Measurements from ENCODE around the gene CEACAM16. TPM values are rescaled to one million over a fixed set of nuclear protein-coding genes. Genes with fewer than 3 reads are reported as not detected.

Gene CEACAM16
- total and polyA plus RNA-seq, 4 donors, result 0.36 TPM; not detected in 3

- Histone ChIP-seq H3K27ac (ENCODE audit: low read depth in 1 of 2, low read length in 2 of 2) (no peak overlapping the region), H3K9me3 (ENCODE audit: control insufficient read depth, low read length) (no peaks in the 10 kb centered on the region), H3K27me3 (ENCODE audit: control insufficient read depth in 1 of 2, insufficient read depth in 2 of 2, low read length in 1 of 2) (no peaks in the 10 kb centered on the region), H3K4me1 (ENCODE audit: control insufficient read depth in 1 of 2, insufficient read depth in 2 of 2, low read length in 2 of 2) (no peaks in the 10 kb centered on the region), H3K4me3 (ENCODE audit: low read length in 2 of 2) (no peak overlapping the region), H3K36me3 (ENCODE audit: control insufficient read depth in 1 of 2, insufficient read depth in 2 of 2, low read length in 1 of 2) (no peaks in the 10 kb centered on the region)
- ATAC-seq (ENCODE audit: low FRiP score), result peak; percentile 91
- peak; percentile 88 to 92 for DNase-seq
- intact Hi-C loops (cut with DNase I), result loop anchor here (1.0 to 5.0 kb wide), 7 partner anchors 17 to 118 kb away; no protein-coding TSS in a partner anchor
- 12 to 13% methylated on average over 7 of the region's 7 CpGs for WGBS, 2 donors
Measured at GRCh38 chr19:44723952-44724319, 25.0 kb downstream of the CEACAM16 start.

DNA sequence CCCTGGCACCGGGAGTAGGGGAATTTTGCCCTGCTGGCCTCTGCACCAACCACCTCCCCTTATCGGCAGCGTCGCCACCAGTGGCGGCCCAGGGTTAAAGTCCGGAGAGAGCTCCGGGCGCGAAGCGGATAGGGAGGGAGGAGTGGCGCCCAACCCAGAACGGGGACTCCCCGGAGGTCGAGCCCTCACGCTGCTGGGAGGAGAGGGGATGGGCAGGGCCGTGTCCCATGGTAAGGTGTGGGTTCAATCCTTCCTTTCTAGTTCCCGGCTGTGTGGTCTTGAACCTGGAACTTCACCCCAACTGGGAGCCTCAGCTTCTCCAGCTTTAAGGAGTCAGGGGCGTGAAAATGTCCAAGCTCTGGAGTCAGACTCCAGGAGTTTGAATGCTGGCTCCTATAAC, 26.3 kb downstream of the CEACAM16 start:
- H3K27me3 ChIP-seq (ENCODE audit: control insufficient read depth in 1 of 2, insufficient read depth in 2 of 2, low read length in 1 of 2), result no peaks in the 10 kb centered on the region
- H3K9me3 ChIP-seq (ENCODE audit: control insufficient read depth, low read length), result no peaks in the 10 kb centered on the region
- H3K4me3 ChIP-seq (ENCODE audit: low read length in 2 of 2), result no peak overlapping the region
- no peaks in the 10 kb centered on the region for H3K36me3 ChIP-seq (ENCODE audit: control insufficient read depth in 1 of 2, insufficient read depth in 2 of 2, low read length in 1 of 2)
- 16 to 18% methylated on average over 18 of the region's 18 CpGs for WGBS, 2 donors
- DNase-seq (no peak), ATAC-seq (ENCODE audit: low FRiP score) (peak; percentile 20)
- H3K27ac ChIP-seq (ENCODE audit: low read depth in 1 of 2, low read length in 2 of 2), result no peak overlapping the region
- H3K4me1 ChIP-seq (ENCODE audit: control insufficient read depth in 1 of 2, insufficient read depth in 2 of 2, low read length in 2 of 2), result no peaks in the 10 kb centered on the region
- intact Hi-C loops (cut with DNase I), result loop anchor here (2.0 kb wide), 3 partner anchors 16 to 46 kb away; no protein-coding TSS in a partner anchor

DNA sequence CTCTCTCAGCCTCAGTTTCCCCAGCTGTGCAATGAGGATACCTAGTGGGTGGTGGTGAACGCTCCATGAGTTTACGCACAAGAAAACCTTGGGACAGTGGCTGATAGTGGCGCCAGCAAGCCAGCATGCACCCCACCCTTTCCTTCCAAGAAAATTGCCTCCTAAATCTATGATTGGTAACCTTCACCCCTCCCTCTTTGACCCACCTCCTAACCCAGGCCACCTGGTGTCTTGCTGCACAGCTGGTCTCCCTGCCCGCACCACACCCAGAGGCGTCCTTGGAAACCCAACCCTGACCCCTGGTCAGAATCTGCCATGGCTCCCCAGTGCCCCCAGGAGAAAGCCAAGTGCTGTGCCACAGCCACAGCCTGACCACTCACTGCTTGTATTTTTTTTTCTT, 26.7 kb downstream of the CEACAM16 start:
- H3K36me3 ChIP-seq (ENCODE audit: control insufficient read depth in 1 of 2, insufficient read depth in 2 of 2, low read length in 1 of 2), result no peaks in the 10 kb centered on the region
- no peak for DNase-seq
- no peak overlapping the region for H3K4me3 ChIP-seq (ENCODE audit: low read length in 2 of 2)
- H3K4me1 ChIP-seq (ENCODE audit: control insufficient read depth in 1 of 2, insufficient read depth in 2 of 2, low read length in 2 of 2), result no peaks in the 10 kb centered on the region
- H3K27me3 ChIP-seq (ENCODE audit: control insufficient read depth in 1 of 2, insufficient read depth in 2 of 2, low read length in 1 of 2), result no peaks in the 10 kb centered on the region
- ATAC-seq (ENCODE audit: low FRiP score), result no peak
- WGBS, 2 donors, result 92 to 93% methylated on average over 5 of the region's 5 CpGs
- intact Hi-C loops (cut with DNase I), result loop anchor here (2.0 kb wide), 3 partner anchors 15 to 45 kb away; no protein-coding TSS in a partner anchor
- H3K9me3 ChIP-seq (ENCODE audit: control insufficient read depth, low read length), result no peaks in the 10 kb centered on the region
- no peak overlapping the region for H3K27ac ChIP-seq (ENCODE audit: low read depth in 1 of 2, low read length in 2 of 2)

DNA sequence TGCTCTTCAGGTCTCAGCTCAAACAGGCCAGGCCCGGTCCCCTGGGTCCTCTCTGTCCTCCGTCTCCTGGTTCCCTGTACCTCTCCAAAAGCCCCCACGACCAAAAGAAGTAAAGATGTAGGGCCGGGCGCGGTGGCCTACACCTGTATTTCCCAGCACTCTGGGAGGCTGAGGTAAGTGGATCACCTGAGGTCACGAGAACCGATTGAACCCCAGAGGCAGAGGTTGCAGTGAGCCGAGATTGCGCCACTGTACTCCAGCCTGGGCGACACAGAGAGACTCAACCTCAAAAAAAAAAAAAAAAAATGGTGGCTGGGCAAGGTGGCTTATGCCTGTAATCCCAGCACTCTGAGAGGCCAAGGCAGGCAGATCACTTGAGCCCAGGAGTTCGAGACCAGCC, 27.5 kb downstream of the CEACAM16 start:
- Histone ChIP-seq H3K36me3 (ENCODE audit: control insufficient read depth in 1 of 2, insufficient read depth in 2 of 2, low read length in 1 of 2) (no peaks in the 10 kb centered on the region), H3K27ac (ENCODE audit: low read depth in 1 of 2, low read length in 2 of 2) (no peak overlapping the region), H3K9me3 (ENCODE audit: control insufficient read depth, low read length) (no peaks in the 10 kb centered on the region), H3K27me3 (ENCODE audit: control insufficient read depth in 1 of 2, insufficient read depth in 2 of 2, low read length in 1 of 2) (no peaks in the 10 kb centered on the region), H3K4me3 (ENCODE audit: low read length in 2 of 2) (no peak overlapping the region), H3K4me1 (ENCODE audit: control insufficient read depth in 1 of 2, insufficient read depth in 2 of 2, low read length in 2 of 2) (no peaks in the 10 kb centered on the region)
- 93 to 97% methylated on average over 12 of the region's 12 CpGs for WGBS, 2 donors
- DNase-seq (no peak), ATAC-seq (ENCODE audit: low FRiP score) (no peak)
- intact Hi-C loops (cut with DNase I), result no loop called here

DNA sequence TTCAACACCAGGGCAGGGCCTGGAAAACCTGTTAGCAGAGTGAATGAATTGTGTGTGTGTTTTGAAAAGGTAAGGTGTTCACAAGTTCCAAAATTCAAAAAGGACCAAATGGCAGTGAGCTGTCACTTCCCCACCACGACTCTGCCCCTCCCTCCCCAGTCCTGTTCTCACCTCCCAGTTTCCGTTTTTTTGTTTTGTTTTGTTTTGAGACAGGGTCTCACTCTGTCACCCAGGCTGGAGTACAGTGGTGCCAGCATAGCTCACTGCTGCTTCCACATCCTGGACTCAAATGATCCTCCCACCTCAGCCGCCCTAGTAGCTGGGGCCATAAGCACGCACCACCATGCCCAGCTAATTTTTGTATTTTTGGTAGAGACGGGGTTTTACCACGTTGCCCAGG, 29.2 kb downstream of the CEACAM16 start:
- DNase-seq, result no peak
- Histone ChIP-seq H3K4me1 (ENCODE audit: control insufficient read depth in 1 of 2, insufficient read depth in 2 of 2, low read length in 2 of 2) (no peaks in the 10 kb centered on the region), H3K36me3 (ENCODE audit: control insufficient read depth in 1 of 2, insufficient read depth in 2 of 2, low read length in 1 of 2) (no peaks in the 10 kb centered on the region), H3K27ac (ENCODE audit: low read depth in 1 of 2, low read length in 2 of 2) (no peak overlapping the region), H3K4me3 (ENCODE audit: low read length in 2 of 2) (no peak overlapping the region), H3K27me3 (ENCODE audit: control insufficient read depth in 1 of 2, insufficient read depth in 2 of 2, low read length in 1 of 2) (no peaks in the 10 kb centered on the region), H3K9me3 (ENCODE audit: control insufficient read depth, low read length) (no peaks in the 10 kb centered on the region)
- ATAC-seq (ENCODE audit: low FRiP score), result no peak
- 71 to 76% methylated on average over 6 of the region's 6 CpGs for WGBS, 2 donors
- intact Hi-C loops (cut with DNase I), result no loop called here

DNA sequence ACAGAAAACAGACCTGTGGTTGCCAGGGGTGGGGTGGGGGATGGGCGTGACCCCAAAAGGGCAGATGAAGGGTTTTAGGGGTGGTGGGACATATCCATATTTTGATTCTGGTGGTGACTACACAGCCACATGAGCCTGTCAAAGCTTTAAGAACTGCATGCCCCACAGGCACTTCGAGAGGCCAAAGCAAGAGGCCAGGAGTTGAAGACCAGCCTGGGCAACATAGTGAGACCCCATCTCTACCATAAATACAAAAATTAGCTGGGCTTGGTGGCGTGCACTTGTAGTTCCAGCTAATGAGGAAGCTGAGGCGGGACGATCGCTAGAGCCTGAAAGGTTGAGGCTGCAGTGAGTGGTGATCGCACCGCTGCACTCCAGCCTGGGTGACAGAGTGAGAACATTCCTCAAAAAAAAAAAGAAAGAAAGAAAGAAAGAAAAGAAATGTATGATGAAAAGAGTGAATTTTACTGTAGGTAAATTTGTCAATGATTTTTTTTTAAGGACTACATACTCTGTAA, 30.6 kb downstream of the CEACAM16 start:
- Histone ChIP-seq H3K9me3 (ENCODE audit: control insufficient read depth, low read length) (no peaks in the 10 kb centered on the region), H3K4me3 (ENCODE audit: low read length in 2 of 2) (no peak overlapping the region), H3K27me3 (ENCODE audit: control insufficient read depth in 1 of 2, insufficient read depth in 2 of 2, low read length in 1 of 2) (no peaks in the 10 kb centered on the region), H3K27ac (ENCODE audit: low read depth in 1 of 2, low read length in 2 of 2) (no peak overlapping the region), H3K4me1 (ENCODE audit: control insufficient read depth in 1 of 2, insufficient read depth in 2 of 2, low read length in 2 of 2) (no peaks in the 10 kb centered on the region), H3K36me3 (ENCODE audit: control insufficient read depth in 1 of 2, insufficient read depth in 2 of 2, low read length in 1 of 2) (no peaks in the 10 kb centered on the region)
- WGBS, 2 donors, result 92 to 93% methylated on average over 8 of the region's 8 CpGs
- ATAC-seq (ENCODE audit: low FRiP score) (no peak), DNase-seq (no peak)
- intact Hi-C loops (cut with DNase I), result no loop called here

- no peak for ATAC-seq (ENCODE audit: low FRiP score)
- 91 to 96% methylated on average over 5 of the region's 5 CpGs for WGBS, 2 donors
- Histone ChIP-seq H3K36me3 (ENCODE audit: control insufficient read depth in 1 of 2, insufficient read depth in 2 of 2, low read length in 1 of 2) (no peaks in the 10 kb centered on the region), H3K9me3 (ENCODE audit: control insufficient read depth, low read length) (no peaks in the 10 kb centered on the region), H3K4me3 (ENCODE audit: low read length in 2 of 2) (no peak overlapping the region), H3K27me3 (ENCODE audit: control insufficient read depth in 1 of 2, insufficient read depth in 2 of 2, low read length in 1 of 2) (no peaks in the 10 kb centered on the region), H3K4me1 (ENCODE audit: control insufficient read depth in 1 of 2, insufficient read depth in 2 of 2, low read length in 2 of 2) (no peaks in the 10 kb centered on the region), H3K27ac (ENCODE audit: low read depth in 1 of 2, low read length in 2 of 2) (no peak overlapping the region)
- DNase-seq, result no peak
- intact Hi-C loops (cut with DNase I), result no loop called here
Measured at GRCh38 chr19:44731081-44731480, 32.1 kb downstream of the CEACAM16 start.

DNA sequence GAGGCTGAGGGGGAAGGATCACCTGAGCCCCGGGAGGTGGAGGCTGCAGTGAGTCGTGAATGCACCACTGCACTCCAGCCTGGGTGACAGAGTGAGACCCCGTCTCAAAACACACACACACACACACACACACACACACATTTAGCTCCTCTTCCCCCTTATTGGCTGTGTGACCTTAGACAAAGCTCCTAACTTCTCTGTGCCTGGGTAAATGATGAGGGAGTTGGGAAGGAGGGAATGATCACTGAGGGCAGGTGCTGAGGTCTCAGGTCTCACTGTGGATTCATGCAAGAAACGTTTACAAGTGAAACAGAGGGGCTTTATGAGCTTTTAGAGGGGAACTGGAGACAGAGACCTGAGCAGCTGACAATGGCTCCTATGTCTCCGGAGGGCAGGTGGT, 32.7 kb downstream of the CEACAM16 start:
- 70 to 80% methylated on average over 5 of the region's 5 CpGs for WGBS, 2 donors
- no peak for ATAC-seq (ENCODE audit: low FRiP score)
- H3K27me3 ChIP-seq (ENCODE audit: control insufficient read depth in 1 of 2, insufficient read depth in 2 of 2, low read length in 1 of 2), result no peaks in the 10 kb centered on the region
- H3K4me3 ChIP-seq (ENCODE audit: low read length in 2 of 2), result no peak overlapping the region
- no peaks in the 10 kb centered on the region for H3K4me1 ChIP-seq (ENCODE audit: control insufficient read depth in 1 of 2, insufficient read depth in 2 of 2, low read length in 2 of 2)
- no peaks in the 10 kb centered on the region for H3K36me3 ChIP-seq (ENCODE audit: control insufficient read depth in 1 of 2, insufficient read depth in 2 of 2, low read length in 1 of 2)
- intact Hi-C loops (cut with DNase I), result no loop called here
- H3K9me3 ChIP-seq (ENCODE audit: control insufficient read depth, low read length), result no peaks in the 10 kb centered on the region
- no peak for DNase-seq
- H3K27ac ChIP-seq (ENCODE audit: low read depth in 1 of 2, low read length in 2 of 2), result no peak overlapping the region

- WGBS, 2 donors, result 80 to 85% methylated on average over 11 of the region's 11 CpGs
- intact Hi-C loops (cut with DNase I), result no loop called here
- Histone ChIP-seq H3K27me3 (ENCODE audit: control insufficient read depth in 1 of 2, insufficient read depth in 2 of 2, low read length in 1 of 2) (no peaks in the 10 kb centered on the region), H3K9me3 (ENCODE audit: control insufficient read depth, low read length) (no peaks in the 10 kb centered on the region), H3K4me3 (ENCODE audit: low read length in 2 of 2) (no peak overlapping the region), H3K4me1 (ENCODE audit: control insufficient read depth in 1 of 2, insufficient read depth in 2 of 2, low read length in 2 of 2) (no peaks in the 10 kb centered on the region), H3K27ac (ENCODE audit: low read depth in 1 of 2, low read length in 2 of 2) (no peak overlapping the region), H3K36me3 (ENCODE audit: control insufficient read depth in 1 of 2, insufficient read depth in 2 of 2, low read length in 1 of 2) (no peaks in the 10 kb centered on the region)
- DNase-seq, result no peak
- no peak for ATAC-seq (ENCODE audit: low FRiP score)
Measured at GRCh38 chr19:44732235-44733014, 33.5 kb downstream of the CEACAM16 start.
